Measurements from ENCODE around the gene SLC9C1.

Gene SLC9C1

DNA sequence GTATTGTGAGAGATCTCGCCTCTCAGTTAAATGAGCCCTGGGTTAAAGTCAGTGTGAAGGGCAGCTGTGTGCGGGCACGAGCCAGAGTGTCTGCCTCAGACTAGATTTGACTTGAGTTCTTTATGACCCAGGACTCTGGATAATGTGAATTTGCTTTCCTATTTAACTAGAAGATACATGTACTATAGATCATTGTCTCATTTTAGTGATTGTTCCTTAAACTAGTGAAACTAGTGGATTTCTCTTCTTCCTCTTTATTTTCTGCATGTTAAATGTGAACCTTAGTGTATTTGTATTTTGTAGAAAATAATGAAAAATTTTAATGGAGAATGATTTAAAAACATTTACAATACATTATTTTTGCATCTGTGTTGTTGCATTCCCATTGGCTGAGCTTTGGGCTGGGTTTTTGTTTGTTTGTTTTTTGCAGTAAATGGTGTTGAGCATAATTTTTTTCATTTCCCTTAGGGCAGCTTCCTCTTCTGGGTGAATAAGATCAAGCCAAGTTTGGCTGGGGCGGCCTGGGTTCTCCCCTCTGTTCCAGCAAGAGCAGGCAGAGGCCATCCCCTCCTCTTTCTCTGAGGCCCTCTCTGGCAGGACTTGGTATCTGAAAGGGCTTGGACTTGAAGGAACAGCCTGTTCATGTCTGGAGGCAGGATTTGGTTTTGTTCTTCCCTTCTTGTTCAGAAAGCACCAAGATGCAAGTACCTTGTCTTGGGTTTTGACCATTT, 176.0 kb downstream of the SLC9C1 start:
- peaks cover 53% of the 10 kb centered on the region for H3K4me1 Mint-ChIP-seq
- H3K4me3 Mint-ChIP-seq, result no peak overlapping the region
- H3K36me3 Mint-ChIP-seq, result peaks cover 9% of the 10 kb centered on the region
- H3K9me3 Mint-ChIP-seq, result no peaks in the 10 kb centered on the region
- peak overlapping the region; percentile 23 for H3K27ac Mint-ChIP-seq
- no peaks in the 10 kb centered on the region for H3K27me3 Mint-ChIP-seq

DNA sequence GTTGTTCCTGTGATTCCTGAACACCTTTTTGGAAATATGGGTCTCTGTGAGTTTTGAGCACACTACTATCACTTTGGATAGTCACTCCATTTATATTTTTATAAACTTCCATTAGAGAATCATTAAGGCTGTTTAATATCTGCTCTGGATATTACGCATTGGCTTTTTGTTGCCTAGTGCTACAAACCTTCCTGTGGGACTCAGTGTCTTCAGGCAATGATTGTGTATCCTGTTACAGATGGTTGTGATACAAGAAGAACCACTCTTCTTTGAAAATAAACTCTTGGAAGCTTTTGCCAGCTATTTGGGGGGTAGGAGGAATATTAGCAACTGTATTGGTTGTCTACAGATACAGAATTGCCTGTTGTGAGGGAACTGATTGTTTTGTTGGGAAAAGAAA, 176.6 kb downstream of the SLC9C1 start:
- Mint-ChIP-seq H3K36me3 (peaks cover 4% of the 10 kb centered on the region), H3K9me3 (no peaks in the 10 kb centered on the region), H3K4me3 (no peak overlapping the region), H3K27ac (no peak overlapping the region), H3K4me1 (peaks cover 48% of the 10 kb centered on the region), H3K27me3 (no peaks in the 10 kb centered on the region)

DNA sequence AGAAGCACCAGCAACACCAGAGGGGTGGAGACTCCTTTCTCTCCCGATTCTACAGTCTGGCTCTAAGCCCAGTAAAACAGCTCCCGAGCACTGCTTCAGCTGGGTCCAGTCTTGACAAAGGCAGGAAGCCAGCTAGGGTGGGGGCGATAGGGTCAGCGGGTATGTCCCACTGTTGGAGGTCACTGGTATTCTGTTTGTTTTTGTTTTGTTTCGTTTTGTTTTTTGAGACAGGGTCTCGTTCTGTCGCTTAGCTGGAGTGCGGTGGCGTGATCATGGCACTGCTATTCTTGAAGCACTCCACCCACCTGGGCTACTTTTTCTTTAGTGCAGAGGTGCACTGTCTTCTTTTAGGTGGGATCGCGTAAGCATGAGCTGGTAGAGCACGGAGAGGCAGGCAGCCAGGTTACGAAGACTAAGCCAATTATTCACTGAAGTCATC, 177.2 kb downstream of the SLC9C1 start:
- Mint-ChIP-seq H3K4me1 (peaks cover 46% of the 10 kb centered on the region), H3K9me3 (no peaks in the 10 kb centered on the region), H3K36me3 (peaks cover 2% of the 10 kb centered on the region), H3K4me3 (no peak overlapping the region), H3K27me3 (no peaks in the 10 kb centered on the region), H3K27ac (no peak overlapping the region)

DNA sequence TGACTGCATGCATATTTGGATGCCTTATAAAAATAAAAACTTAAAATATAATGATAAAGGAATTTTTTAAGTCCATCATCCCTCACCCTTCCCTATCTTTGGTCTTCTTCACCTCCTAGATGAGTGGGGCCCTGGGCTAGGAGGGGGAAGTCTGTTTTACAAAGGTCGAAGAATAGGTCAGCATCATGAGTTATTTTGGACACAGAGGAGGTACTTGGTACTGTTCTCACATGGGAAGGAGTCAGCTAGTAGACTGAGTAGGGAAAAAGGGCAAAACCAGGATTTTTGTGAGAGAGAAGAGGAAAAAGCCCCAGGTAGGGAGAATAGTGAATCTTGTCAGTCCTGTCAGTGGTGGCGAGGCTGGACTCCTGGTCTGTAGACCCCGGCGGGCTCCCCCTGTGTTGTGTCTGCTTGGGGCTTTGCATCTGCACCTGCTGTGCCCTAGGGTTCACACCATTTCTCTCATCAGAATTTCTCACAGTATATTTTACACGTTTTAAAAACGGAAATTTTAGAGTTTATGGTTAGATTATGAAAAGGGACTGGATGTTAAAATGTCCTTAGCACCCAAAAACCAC, 178.1 kb downstream of the SLC9C1 start:
- Mint-ChIP-seq H3K27ac (no peak overlapping the region), H3K27me3 (no peaks in the 10 kb centered on the region), H3K4me3 (no peak overlapping the region), H3K4me1 (peaks cover 40% of the 10 kb centered on the region), H3K36me3 (peaks cover 2% of the 10 kb centered on the region), H3K9me3 (no peaks in the 10 kb centered on the region)

DNA sequence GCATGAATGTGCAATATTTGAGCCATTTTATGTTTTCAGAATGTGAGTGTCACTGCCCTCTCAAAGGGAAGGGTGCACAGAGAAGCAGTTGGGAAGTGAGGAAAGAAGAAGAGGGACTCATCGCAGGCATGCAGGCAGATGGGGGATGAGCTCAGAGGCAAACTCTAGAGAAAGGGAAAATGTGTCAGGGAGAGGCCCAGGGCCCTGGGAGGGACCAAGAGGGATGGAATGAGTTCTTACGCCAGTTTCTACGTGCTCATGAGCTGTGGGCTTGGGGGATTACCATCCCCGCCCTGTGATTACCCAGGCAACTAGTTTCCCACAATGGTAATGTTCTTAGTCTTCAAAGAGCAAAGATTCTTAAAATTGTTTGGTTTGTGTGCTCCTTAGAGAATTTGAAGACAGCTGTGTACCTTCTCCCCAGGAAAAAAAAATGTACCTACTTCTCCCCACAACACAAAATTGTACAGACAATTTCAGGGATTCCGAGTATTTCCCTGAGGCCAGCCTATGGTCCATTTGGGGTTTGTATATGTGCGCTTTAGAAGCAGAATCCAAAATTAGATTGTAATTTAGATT, 178.8 kb downstream of the SLC9C1 start:
- Mint-ChIP-seq H3K27ac (no peak overlapping the region), H3K27me3 (no peaks in the 10 kb centered on the region), H3K4me1 (peaks cover 33% of the 10 kb centered on the region), H3K9me3 (no peaks in the 10 kb centered on the region), H3K36me3 (peaks cover 2% of the 10 kb centered on the region), H3K4me3 (no peak overlapping the region)

DNA sequence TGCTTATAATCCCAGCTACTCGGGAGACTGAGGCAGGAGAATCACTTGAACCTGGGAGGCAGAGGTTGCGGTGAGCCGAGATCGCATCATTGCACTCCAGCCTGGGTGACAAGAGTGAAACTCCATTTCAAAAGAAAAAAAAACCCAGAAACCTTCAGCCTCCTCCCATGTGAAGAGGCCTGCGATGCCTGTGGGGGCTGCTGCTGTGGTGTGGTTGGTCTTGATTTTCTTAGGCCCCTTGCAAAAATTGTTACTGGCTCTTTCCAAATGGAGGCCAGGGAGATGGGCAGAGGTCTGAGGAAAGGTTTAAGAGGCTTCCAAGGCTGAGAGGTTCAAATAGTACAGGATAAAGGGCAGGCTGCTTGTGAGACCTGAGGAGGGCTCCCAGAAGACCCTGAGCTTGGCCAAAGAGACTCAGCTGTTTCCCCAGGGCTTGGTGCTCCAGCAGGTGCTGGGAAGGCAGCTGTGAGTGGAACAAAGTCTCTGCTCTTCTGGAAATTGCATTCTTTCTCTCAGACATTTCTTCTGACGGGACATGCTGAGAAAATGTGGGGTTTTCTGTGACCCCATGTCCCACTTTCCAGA, 179.3 kb downstream of the SLC9C1 start:
- peaks cover 28% of the 10 kb centered on the region for H3K4me1 Mint-ChIP-seq

DNA sequence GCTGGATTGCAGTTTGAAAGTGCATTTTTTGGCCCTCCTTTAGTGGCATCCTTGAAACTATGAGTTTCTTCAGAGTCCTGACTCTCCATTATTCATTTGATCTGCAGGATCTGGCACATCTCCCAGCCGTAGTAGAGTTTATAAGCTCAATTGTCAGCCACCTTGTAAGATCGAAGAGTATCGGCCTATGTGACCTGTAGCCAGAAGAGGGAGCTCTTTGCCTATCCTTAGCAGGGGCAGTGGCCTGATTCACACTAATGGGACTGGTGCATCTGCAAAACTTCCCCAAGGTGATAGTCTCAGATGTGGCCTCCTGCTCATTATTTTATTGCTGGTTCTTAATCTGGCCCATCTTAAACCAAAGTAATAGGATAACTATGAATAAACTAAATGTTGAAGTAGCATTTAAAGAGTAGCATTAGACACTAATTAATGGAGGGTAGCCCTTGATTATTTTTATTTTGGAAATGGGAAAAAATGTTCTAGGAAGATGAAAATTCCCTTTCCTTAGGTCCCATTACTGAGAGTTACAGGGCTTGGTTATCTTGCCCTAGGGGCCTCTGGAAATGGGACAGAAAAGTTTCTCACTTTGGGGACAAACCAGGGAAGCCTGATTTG, 182.1 kb downstream of the SLC9C1 start:
- Mint-ChIP-seq H3K36me3 (no peaks in the 10 kb centered on the region), H3K27ac (no peak overlapping the region), H3K27me3 (no peaks in the 10 kb centered on the region), H3K4me1 (peaks cover 6% of the 10 kb centered on the region), H3K9me3 (no peaks in the 10 kb centered on the region), H3K4me3 (no peak overlapping the region)

More for the DNA sequence above, 179.3 kb downstream of the SLC9C1 start:
- Mint-ChIP-seq H3K4me3 (no peak overlapping the region), H3K27me3 (no peaks in the 10 kb centered on the region), H3K36me3 (peaks cover 2% of the 10 kb centered on the region), H3K9me3 (no peaks in the 10 kb centered on the region), H3K27ac (no peak overlapping the region)

DNA sequence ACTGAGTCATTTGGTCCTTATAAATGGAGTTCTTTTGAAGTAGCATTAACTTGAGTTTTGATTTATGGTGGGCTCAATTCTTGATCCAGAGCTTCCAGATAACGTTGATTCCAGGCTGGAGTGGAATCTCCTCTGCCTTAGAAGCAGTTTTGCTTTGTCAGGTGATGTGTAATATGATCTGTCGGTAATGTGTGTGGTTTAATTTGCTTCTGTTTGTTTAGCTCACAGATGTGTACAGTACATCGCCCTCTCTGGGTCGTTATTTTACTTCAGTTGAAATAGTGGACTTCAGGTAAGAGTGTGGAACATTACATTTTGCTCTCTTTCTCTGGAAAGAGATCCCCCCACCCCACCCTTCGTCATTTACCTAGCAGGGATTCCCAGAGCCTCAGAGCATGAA, 184.7 kb downstream of the SLC9C1 start:
- H3K36me3 Mint-ChIP-seq, result peaks cover 2% of the 10 kb centered on the region
- H3K4me1 Mint-ChIP-seq, result peaks cover 6% of the 10 kb centered on the region
- no peak overlapping the region for H3K4me3 Mint-ChIP-seq
- H3K9me3 Mint-ChIP-seq, result no peaks in the 10 kb centered on the region
- H3K27me3 Mint-ChIP-seq, result no peaks in the 10 kb centered on the region
- no peak overlapping the region for H3K27ac Mint-ChIP-seq

DNA sequence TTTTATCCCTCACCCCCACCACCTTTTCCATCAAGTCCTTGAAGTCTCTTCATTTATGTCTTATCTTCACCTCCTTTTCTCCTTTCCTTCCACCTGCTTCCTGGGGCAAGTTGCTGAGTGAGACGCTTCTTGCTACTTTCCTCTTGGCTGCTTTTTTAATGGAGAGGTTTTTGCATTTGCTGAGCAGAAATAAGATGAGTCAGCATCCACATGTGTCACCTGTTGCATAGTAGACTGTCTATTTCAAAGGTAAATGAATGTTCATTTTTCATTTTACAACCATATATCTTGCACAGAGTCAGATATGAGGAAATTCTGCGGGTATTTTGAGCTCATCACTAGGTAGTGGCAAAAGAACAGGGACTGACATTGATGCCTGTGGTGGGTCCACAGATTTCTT, 189.2 kb downstream of the SLC9C1 start:
- H3K9me3 Mint-ChIP-seq, result no peaks in the 10 kb centered on the region
- H3K36me3 Mint-ChIP-seq, result peaks cover 4% of the 10 kb centered on the region
- no peak overlapping the region for H3K27ac Mint-ChIP-seq
- no peaks in the 10 kb centered on the region for H3K27me3 Mint-ChIP-seq
- no peaks in the 10 kb centered on the region for H3K4me1 Mint-ChIP-seq
- no peak overlapping the region for H3K4me3 Mint-ChIP-seq

DNA sequence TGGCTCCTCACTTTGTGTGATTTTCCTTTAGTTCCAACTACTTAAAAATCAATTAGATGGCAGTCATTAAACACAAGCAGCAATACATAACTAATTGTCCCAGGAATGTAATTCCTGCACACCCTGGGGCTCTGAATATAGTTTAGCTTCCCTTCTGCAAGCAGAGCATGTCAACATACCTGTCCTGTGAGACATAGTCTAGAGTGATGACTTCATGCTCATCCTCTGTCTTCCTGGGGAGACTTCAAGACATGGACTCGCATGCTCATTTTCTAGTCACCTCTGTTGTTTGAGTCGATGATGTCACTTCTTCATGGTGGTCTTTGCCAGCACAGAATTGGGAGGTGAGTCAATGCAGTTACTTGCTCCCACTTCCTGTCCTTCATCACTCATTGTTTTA, 192.1 kb downstream of the SLC9C1 start:
- Mint-ChIP-seq H3K9me3 (no peaks in the 10 kb centered on the region), H3K27ac (no peak overlapping the region), H3K36me3 (peaks cover 4% of the 10 kb centered on the region), H3K4me1 (peaks cover 14% of the 10 kb centered on the region), H3K4me3 (no peak overlapping the region), H3K27me3 (no peaks in the 10 kb centered on the region)

DNA sequence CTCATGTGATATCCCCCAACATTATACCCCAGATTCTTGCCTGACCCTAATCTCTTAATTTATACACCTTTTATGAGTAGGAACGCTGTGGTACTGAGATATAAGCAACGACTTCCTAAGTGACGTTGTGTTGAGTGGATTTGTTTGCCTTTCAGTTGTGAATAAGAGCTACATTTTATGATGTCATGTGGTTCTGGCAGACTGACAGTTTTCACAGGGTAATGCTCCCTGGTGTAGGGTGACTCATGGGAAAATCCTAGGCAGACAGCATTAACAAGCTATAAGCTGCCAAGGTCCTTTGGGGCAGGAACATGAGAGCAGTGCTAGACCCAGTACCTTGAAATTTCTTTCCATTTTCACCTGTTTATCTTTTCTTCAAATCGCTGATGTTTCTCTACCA, 196.6 kb downstream of the SLC9C1 start:
- Mint-ChIP-seq H3K27me3 (no peaks in the 10 kb centered on the region), H3K4me3 (no peak overlapping the region), H3K9me3 (no peaks in the 10 kb centered on the region), H3K4me1 (peaks cover 26% of the 10 kb centered on the region), H3K36me3 (no peaks in the 10 kb centered on the region), H3K27ac (no peak overlapping the region)

DNA sequence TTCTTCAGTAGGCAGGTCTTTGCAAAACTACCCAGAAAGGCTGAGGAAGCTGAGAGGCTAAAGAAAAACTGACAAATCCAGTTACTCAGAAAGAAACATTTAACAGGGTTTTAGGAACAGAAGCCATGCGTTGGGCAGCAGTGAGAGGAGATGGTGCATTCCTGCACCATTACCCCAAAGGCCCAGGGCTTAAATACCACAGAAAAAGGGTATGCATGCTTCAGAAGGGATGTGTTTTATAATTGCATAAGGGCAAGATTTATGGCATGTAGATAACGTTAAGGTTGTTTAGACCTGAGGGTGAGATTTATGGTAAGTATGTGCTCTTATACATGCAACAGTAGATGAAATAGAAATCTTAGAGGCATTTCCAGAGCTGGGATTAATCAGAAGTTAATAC, 197.8 kb downstream of the SLC9C1 start:
- H3K27me3 Mint-ChIP-seq, result no peaks in the 10 kb centered on the region
- no peak overlapping the region for H3K27ac Mint-ChIP-seq
- H3K9me3 Mint-ChIP-seq, result no peaks in the 10 kb centered on the region
- peaks cover 28% of the 10 kb centered on the region for H3K4me1 Mint-ChIP-seq
- no peak overlapping the region for H3K4me3 Mint-ChIP-seq
- no peaks in the 10 kb centered on the region for H3K36me3 Mint-ChIP-seq

DNA sequence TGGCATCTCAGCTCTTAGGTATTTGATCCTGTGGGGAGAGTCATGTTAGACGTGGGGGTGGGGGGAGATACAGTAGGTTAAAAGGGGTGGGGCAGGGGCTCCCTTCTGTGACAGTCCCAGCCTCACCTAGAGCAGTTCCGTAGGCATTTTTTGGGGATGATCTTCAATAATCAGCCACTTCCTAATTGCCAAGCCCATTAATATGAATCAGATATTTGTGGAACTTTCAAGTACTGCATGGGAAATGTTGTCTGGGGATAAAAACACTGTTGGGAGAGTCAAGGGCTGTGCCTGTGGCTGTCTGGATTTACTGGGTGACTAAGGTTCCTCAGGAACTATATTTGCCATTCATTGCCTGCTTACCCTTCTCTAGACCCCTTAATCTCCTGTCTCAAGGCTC, 198.3 kb downstream of the SLC9C1 start:
- no peak overlapping the region for H3K27ac Mint-ChIP-seq
- H3K4me3 Mint-ChIP-seq, result no peak overlapping the region

DNA sequence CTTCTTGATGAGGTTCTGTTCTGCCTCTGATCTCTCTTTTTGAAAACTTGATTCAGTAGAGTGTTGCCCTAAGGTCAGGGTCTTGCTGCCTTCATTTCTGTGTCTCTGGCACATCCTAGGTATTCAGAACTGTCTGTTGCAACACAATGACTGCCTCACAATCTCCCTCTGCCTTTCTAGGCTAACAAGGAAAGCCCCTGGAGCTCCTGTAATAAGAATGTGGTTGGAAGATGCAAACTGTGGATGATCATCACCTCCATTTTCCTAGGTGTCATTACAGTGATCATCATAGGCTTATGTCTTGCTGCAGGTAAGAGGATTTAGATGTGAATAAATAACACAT, 200.9 kb downstream of the SLC9C1 start:
- Mint-ChIP-seq H3K27ac (peak overlapping the region; percentile 1), H3K4me1 (peaks cover 25% of the 10 kb centered on the region), H3K4me3 (no peak overlapping the region), H3K9me3 (no peaks in the 10 kb centered on the region), H3K36me3 (no peaks in the 10 kb centered on the region), H3K27me3 (no peaks in the 10 kb centered on the region)

More for the DNA sequence above, 198.3 kb downstream of the SLC9C1 start:
- no peaks in the 10 kb centered on the region for H3K27me3 Mint-ChIP-seq
- no peaks in the 10 kb centered on the region for H3K36me3 Mint-ChIP-seq
- peaks cover 28% of the 10 kb centered on the region for H3K4me1 Mint-ChIP-seq
- H3K9me3 Mint-ChIP-seq, result no peaks in the 10 kb centered on the region

DNA sequence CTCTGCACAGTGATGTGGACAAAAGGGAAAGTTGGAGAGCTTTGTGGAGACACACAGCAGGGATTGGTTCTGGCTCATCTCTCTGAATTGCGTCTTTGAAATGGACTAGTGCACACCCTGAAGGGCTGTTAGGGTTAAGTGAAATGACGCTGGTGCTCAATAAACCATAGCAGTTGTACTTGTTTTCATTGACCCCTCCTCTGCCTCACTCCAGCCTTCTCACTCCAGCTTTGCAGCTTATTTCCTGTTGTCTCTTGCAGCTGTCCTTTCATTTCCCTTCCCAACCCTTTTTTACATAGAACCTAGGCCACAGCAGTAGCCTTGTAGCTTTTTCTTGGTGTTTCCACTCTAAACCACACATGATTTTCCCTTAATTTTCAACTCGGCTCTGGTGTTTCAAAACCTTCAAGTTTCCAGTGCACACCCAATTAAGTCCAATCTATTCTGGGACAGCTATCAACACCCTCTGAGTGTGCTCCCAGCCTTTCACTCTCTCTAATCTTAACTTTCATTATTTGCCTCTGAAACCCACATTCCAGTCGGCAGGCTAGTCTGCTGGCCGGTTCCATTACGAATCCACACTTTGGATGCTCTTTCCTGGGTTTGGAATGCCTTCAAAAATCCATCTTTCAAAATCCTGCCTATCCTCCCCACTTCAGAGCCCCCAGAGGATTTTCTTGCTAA, 201.4 kb downstream of the SLC9C1 start:
- Mint-ChIP-seq H3K4me3 (no peak overlapping the region), H3K36me3 (no peaks in the 10 kb centered on the region), H3K9me3 (no peaks in the 10 kb centered on the region), H3K4me1 (peaks cover 22% of the 10 kb centered on the region), H3K27me3 (no peaks in the 10 kb centered on the region), H3K27ac (peak overlapping the region; percentile 1)

Data from activated naive CD4-positive, alpha-beta T cell treated with anti-CD3 and anti-CD28 coated beads, Interleukin-2, amount 50 U/mL, for 24 hours (primary cell).